Prostate gland (tissue), 2 donors: ENCODE results near the gene ZBTB49. TPM values are rescaled to one million over a fixed set of nuclear protein-coding genes. Genes with fewer than 3 reads are reported as not detected.

ENCODE experiments used
- DNase-seq: peaks from one replicate; pipeline ENCODE4 v3.0.0-alpha.2; 2019; ENCODE audit warnings: low spot score
- H3K27ac ChIP-seq, 2 donors: fragments of 200-600 bp; sonication (generic); 2 replicates each; pipeline ENCODE4 v1.5.1; 2017 to 2019
- H3K27me3 ChIP-seq: fragments of 200-600 bp; sonication (generic); replicated peaks from 2 replicates; pipeline ENCODE4 v1.5.1; 2019; ENCODE audit not compliant: insufficient read depth
- H3K36me3 ChIP-seq, 2 donors: fragments of 200-600 bp; sonication (generic); 1 replicate in 1 of 2; 2 replicates in 1 of 2; pipeline versions ENCODE4 v1.5.1 to v1.8.1; 2017 to 2019
- H3K4me1 ChIP-seq: fragments of 200-600 bp; sonication (generic); replicated peaks from 2 replicates; pipeline ENCODE4 v1.5.1; 2019
- H3K4me3 ChIP-seq, 2 donors: fragments of 200-600 bp; sonication (generic); 2 replicates each; pipeline ENCODE4 v1.5.1; 2017 to 2019
- H3K9me3 ChIP-seq: fragments of 200-600 bp; sonication (generic); 2 replicates; pipeline ENCODE4 v1.5.1; 2017
- POLR2A ChIP-seq: fragments of 450-650 bp; IDR thresholded peaks from one replicate; pipeline ENCODE4 v1.6.1; 2016; ENCODE audit warnings: antibody characterized with exemption, mild to moderate bottlenecking
- POLR2AphosphoS5 ChIP-seq: sonication (generic); formaldehyde crosslinking; IDR thresholded peaks from one replicate; pipeline ENCODE4 v1.6.1; 2017; ENCODE audit warnings: antibody characterized with exemption
- WGBS: methylation state at CpG from one replicate; pipeline ENCODE4 v1.1.5; 2018; 5-methylcytosine and 5-hydroxymethylcytosine counted together
- intact Hi-C: fragments of 100-400 bp; cut with DNase I; formaldehyde crosslinking; loops from one replicate; pipeline ENCODE4 v1.14.2; 2022
- total RNA-seq, 2 donors: library from RNA; depleted of rRNA; stranded (reverse); fragments of >200 nt; gene quantifications; one replicate each; pipeline ENCODE4 v1.1.0, GENCODE V29; 2016
- TF ChIP-seq, protein P1 (sequence below), 4 experiments: fragments of 200-600 bp in 2 of 4; fragments of 450-650 bp in 2 of 4; sonication (generic) in 2 of 4; IDR thresholded peaks; 1 replicate in 3 of 4; 2 replicates in 1 of 4; pipeline ENCODE4 v1.5.1; 2016 to 2019; ENCODE audit warnings: antibody characterized with exemption in 4 of 4, mild to moderate bottlenecking in 2 of 4, moderate library complexity in 2 of 4

Gene ZBTB49
- total RNA-seq, 2 donors from 2014 or later: 5.1 to 10.3 TPM

DNA sequence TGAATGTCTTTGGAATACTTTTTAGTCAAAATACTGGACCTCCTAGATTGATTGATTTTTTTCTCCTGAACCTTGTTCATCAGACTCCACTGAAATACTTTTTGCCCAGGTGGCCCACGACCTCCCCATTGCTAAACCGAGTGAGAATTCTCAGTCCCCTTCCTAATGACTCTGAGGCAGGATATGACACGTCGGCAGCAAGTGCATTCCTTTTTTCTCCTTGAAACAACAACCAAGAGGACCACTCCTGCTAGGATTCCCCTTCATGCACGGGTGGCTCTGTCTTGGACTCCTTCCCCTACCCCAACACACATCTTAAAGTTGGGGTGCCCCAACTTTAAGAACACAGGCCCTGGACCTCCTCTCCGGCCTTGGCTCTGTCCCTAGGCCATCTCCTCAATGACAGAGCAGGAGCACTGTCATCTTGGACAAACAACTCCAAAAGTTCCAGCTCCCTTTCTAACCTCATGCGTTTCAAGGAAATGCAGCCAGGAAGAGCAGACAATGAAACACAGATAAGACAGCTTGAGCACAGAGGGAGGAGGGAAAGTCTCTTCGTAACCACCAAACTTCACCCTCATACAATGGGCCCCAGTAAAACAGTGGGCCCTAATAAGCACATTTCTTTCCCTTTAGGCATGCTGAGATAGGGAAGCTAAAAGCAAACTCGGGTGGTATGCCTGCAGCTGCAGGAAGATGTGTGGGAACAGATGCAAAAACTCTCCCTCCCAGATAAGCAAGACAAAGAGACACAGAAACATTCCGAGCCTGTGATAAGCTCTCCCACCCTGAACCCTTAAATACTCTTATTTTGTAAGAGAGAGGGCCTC, 33.9 kb downstream of the ZBTB49 start:
- Histone ChIP-seq H3K36me3 (no peaks in the 10 kb centered on the region), H3K9me3 (no peaks in the 10 kb centered on the region), H3K27me3 (no peaks in the 10 kb centered on the region), H3K27ac (no peak overlapping the region), H3K4me1 (no peaks in the 10 kb centered on the region), H3K4me3 (no peak overlapping the region)
- DNase-seq: no peak
- intact Hi-C loops: no loop called here
- no peak for TF ChIP-seq POLR2A
- TF ChIP-seq POLR2AphosphoS5: no peak
- TF ChIP-seq, protein P1, sequence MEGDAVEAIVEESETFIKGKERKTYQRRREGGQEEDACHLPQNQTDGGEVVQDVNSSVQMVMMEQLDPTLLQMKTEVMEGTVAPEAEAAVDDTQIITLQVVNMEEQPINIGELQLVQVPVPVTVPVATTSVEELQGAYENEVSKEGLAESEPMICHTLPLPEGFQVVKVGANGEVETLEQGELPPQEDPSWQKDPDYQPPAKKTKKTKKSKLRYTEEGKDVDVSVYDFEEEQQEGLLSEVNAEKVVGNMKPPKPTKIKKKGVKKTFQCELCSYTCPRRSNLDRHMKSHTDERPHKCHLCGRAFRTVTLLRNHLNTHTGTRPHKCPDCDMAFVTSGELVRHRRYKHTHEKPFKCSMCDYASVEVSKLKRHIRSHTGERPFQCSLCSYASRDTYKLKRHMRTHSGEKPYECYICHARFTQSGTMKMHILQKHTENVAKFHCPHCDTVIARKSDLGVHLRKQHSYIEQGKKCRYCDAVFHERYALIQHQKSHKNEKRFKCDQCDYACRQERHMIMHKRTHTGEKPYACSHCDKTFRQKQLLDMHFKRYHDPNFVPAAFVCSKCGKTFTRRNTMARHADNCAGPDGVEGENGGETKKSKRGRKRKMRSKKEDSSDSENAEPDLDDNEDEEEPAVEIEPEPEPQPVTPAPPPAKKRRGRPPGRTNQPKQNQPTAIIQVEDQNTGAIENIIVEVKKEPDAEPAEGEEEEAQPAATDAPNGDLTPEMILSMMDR (IDR thresholded peaks at IDR 0.05): no peak
- WGBS: 37% methylated on average over 10 of the region's 10 CpGs

DNA sequence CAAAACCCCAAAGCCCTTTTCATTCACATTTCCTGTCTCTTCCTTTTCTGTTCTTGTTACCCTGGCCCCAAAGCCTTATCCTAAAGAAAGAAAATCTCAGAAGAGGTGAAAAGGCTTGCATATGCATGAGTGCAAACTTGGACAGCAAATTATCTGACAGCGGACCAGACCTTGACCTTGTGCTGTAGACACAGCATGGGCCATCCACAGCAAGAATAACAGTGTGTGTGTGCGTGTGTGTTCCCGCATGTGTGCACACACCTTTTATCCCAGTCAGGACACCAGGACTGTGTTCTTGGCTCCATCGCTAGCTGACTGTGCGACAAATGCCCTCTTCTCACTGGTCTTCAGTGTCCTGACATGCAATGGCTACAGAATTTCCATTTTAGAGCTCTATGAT, 35.3 kb downstream of the ZBTB49 start:
- Histone ChIP-seq H3K9me3 (no peaks in the 10 kb centered on the region), H3K27me3 (no peaks in the 10 kb centered on the region), H3K4me3 (no peak overlapping the region), H3K36me3 (no peaks in the 10 kb centered on the region), H3K27ac (no peak overlapping the region), H3K4me1 (no peaks in the 10 kb centered on the region)
- TF ChIP-seq POLR2AphosphoS5: no peak
- TF ChIP-seq, protein P1 (IDR thresholded peaks at IDR 0.05): no peak
- TF ChIP-seq POLR2A: no peak
- 94% methylated on average over 5 of the region's 5 CpGs for WGBS
- intact Hi-C loops: no loop called here
- no peak for DNase-seq

DNA sequence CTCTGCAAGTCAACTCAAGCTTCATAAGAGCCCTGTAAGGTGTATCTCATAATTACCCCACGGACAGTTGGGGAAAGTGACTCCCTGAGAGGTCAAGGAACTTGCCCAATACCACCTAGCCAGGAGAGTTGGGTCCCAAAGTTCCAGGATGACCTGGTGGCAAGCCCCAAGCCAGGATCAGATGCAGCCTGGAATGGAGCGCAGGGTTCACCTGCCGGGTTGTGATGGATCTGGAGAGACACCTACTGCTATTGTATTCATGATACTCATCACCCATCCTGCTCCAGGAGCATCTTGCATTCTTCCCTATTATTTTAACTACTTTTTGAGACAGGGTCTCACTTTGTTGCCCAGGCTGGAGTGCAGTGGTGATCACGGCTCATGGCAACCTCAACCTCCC, 36.1 kb downstream of the ZBTB49 start:
- WGBS: 94% methylated on average over 4 of the region's 4 CpGs
- no peaks in the 10 kb centered on the region for H3K9me3 ChIP-seq
- no peak for DNase-seq
- no peak for TF ChIP-seq POLR2A
- no peak for TF ChIP-seq POLR2AphosphoS5
- TF ChIP-seq, protein P1 (IDR thresholded peaks at IDR 0.05): no peak
- H3K4me3 ChIP-seq: no peak overlapping the region
- intact Hi-C loops: no loop called here
- H3K36me3 ChIP-seq: no peaks in the 10 kb centered on the region
- no peaks in the 10 kb centered on the region for H3K4me1 ChIP-seq
- H3K27ac ChIP-seq: no peak overlapping the region
- H3K27me3 ChIP-seq: no peaks in the 10 kb centered on the region

DNA sequence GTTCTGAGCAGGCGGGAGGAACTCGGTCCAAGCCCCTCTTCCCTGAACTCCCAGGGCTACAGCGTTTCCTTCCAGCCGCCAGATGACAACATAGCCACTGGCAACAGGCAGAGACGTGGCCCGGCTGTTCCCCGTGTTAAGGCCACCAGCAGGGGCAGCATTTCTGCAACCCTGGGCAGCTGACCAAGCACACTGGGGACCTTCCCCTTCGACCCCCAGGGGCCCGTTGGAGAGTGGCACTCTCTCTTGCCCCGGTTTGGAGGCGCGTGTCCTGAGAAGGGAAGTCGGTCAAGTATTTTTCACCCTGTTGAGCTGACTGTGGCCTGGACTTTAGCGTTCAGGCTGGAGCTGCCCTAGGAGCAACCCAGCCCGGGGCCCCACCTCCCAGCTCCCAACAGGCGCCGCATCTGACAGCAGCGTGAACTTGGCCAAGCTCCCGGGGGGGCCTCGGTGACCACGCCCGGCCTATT, 37.6 kb downstream of the ZBTB49 start:
- Histone ChIP-seq H3K9me3 (no peaks in the 10 kb centered on the region), H3K36me3 (no peaks in the 10 kb centered on the region), H3K27me3 (no peaks in the 10 kb centered on the region), H3K27ac (no peak overlapping the region), H3K4me1 (no peaks in the 10 kb centered on the region), H3K4me3 (no peak overlapping the region)
- TF ChIP-seq, protein P1 (IDR thresholded peaks at IDR 0.05): no peak
- TF ChIP-seq POLR2AphosphoS5 (no peak), POLR2A (no peak)
- intact Hi-C loops: no loop called here
- WGBS: 40% methylated on average over 19 of the region's 22 CpGs
- DNase-seq: no peak

DNA sequence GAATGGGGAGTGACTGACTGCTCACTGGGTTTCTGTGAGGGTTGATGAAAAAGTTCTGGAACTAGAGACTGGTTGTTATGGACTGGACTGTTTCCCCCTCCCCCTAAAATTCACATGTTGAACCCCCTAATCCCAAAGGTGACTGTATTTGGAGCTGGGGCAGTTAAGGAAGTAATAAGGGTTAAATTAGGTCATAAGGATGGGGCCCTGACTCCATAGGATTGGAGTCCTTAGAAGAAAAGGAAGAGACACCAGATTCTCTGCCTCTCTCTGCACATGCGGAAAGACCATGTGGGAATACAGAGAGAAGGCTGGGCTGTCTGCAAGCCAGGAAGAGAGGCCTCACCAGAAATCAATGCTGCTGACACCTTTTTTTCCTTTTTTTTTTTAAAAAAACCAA, 38.2 kb downstream of the ZBTB49 start:
- Histone ChIP-seq H3K4me3 (no peak overlapping the region), H3K36me3 (no peaks in the 10 kb centered on the region), H3K4me1 (no peaks in the 10 kb centered on the region), H3K9me3 (no peaks in the 10 kb centered on the region), H3K27ac (no peak overlapping the region), H3K27me3 (no peaks in the 10 kb centered on the region)
- intact Hi-C loops: no loop called here
- TF ChIP-seq POLR2A (no peak), POLR2AphosphoS5 (no peak)
- TF ChIP-seq, protein P1 (IDR thresholded peaks at IDR 0.05): no peak
- no peak for DNase-seq
- 96% methylated on average over 1 of the region's 1 CpG for WGBS
